H1 (cell line): ENCODE measurements around the gene FOXN3. TPM values are rescaled to one million over a fixed set of nuclear protein-coding genes. Genes with fewer than 3 reads are reported as not detected.

Experiments used
- CTCF ChIA-PET: fragments of 300-600 bp; sonication (Branson Sonifier 250); formaldehyde crosslinking; loops from one replicate; lab custom pipeline; 2021; ENCODE audit not compliant: partially characterized antibody; lab: Charles Lee
- POLR2A ChIA-PET: fragments of 300-600 bp; sonication (Branson Sonifier 250); formaldehyde crosslinking; loops from one replicate; lab custom pipeline; 2021; ENCODE audit warnings: inconsistent platforms; ENCODE audit not compliant: partially characterized antibody; lab: Charles Lee
- DNase-seq, 2 experiments: peaks; one replicate each; pipeline versions ENCODE4 v3.0.0 to v3.0.0-alpha.2; 2010 to 2022; ENCODE audit warnings: low spot score in 2 of 2, low read depth in 1 of 2, mixed read lengths in 1 of 2
- FAIRE-seq: peaks from 2 replicates; lab custom pipeline; 2011; peaks lifted over from hg19 to GRCh38; lab: Jason Lieb, UNC
- H2AFZ ChIP-seq: 2 replicates; pipeline ENCODE4 v1.8.1; 2012; ENCODE audit warnings: low read length, inconsistent platforms
- H2AK5ac ChIP-seq: 2 replicates; pipeline ENCODE4 v1.6.1; 2013; ENCODE audit warnings: low read depth, low read length
- H2BK120ac ChIP-seq: replicated peaks from 2 replicates; pipeline ENCODE3; 2013; ENCODE audit warnings: low read depth, low read length, inconsistent platforms
- H2BK12ac ChIP-seq: 2 replicates; pipeline ENCODE4 v1.6.1; 2013; ENCODE audit warnings: low read depth, low read length
- H2BK15ac ChIP-seq: 2 replicates; pipeline ENCODE4 v1.6.1; 2013; ENCODE audit warnings: low read length
- H2BK20ac ChIP-seq: 2 replicates; pipeline ENCODE4 v1.6.1; 2013; ENCODE audit warnings: low read length
- H2BK5ac ChIP-seq: 2 replicates; pipeline ENCODE4 v1.6.1; 2013; ENCODE audit warnings: low read depth, low read length
- H3K14ac ChIP-seq: 2 replicates; pipeline ENCODE4 v1.6.1; 2013; ENCODE audit warnings: inconsistent platforms; ENCODE audit not compliant: insufficient read length
- H3K18ac ChIP-seq: 2 replicates; pipeline ENCODE4 v1.6.1; 2013; ENCODE audit warnings: low read length; ENCODE audit errors: extremely low read depth
- H3K23ac ChIP-seq: 2 replicates; pipeline ENCODE4 v1.6.1; 2013; ENCODE audit warnings: inconsistent platforms; ENCODE audit not compliant: insufficient read length
- H3K23me2 ChIP-seq: 2 replicates; pipeline ENCODE4 v1.6.1; 2013; ENCODE audit warnings: low read depth, low read length
- H3K27ac ChIP-seq: 2 replicates; pipeline ENCODE4 v1.6.1; 2011; ENCODE audit warnings: low read depth, low read length, inconsistent platforms
- H3K27me3 ChIP-seq, 4 experiments: replicated peaks in 1 of 4; 1 replicate in 1 of 4; 2 replicates in 3 of 4; pipeline versions ENCODE4 v1.6.1 to v1.8.1; 2011 to 2013; ENCODE audit warnings: low read length in 3 of 4, mild to moderate bottlenecking in 3 of 4, inconsistent platforms in 2 of 4, mixed read lengths in 2 of 4, moderate library complexity in 1 of 4; ENCODE audit not compliant: control insufficient read depth in 3 of 4, insufficient read depth in 3 of 4; ENCODE audit errors: extremely low read depth in 1 of 4
- H3K36me3 ChIP-seq, 4 experiments: 2 replicates each; pipeline versions ENCODE4 v1.6.1 to v1.8.1; 2011 to 2013; ENCODE audit warnings: mild to moderate bottlenecking in 4 of 4, low read length in 3 of 4, moderate library complexity in 2 of 4, control low read depth in 1 of 4, inconsistent platforms in 1 of 4; ENCODE audit not compliant: insufficient read depth in 4 of 4, control insufficient read depth in 2 of 4
- H3K4ac ChIP-seq: replicated peaks from 2 replicates; pipeline ENCODE3; 2013; ENCODE audit warnings: low read length, low read depth, mixed read lengths, inconsistent platforms; ENCODE audit not compliant: insufficient read length
- H3K4me1 ChIP-seq, 4 experiments: replicated peaks in 1 of 4; 1 replicate in 1 of 4; 2 replicates in 3 of 4; pipeline versions ENCODE4 v1.6.1 to v1.8.1; 2011 to 2013; ENCODE audit warnings: low read length in 3 of 4, inconsistent platforms in 2 of 4, mixed read lengths in 1 of 4; ENCODE audit not compliant: insufficient read depth in 4 of 4, control insufficient read depth in 3 of 4
- H3K4me2 ChIP-seq, 2 experiments: 2 replicates each; pipeline versions ENCODE4 v1.6.1 to v1.8.1; 2011 to 2013; ENCODE audit warnings: low read depth in 2 of 2, low read length in 2 of 2, control low read depth in 1 of 2, inconsistent platforms in 1 of 2, mild to moderate bottlenecking in 1 of 2; ENCODE audit not compliant: insufficient read depth in 1 of 2
- H3K4me3 ChIP-seq, 4 experiments: fragments of 200-600, 300-600 bp in 1 of 4; sonication (generic), shearing (Covaris generic), sonication (Bioruptor Twin) in 1 of 4; 2 replicates each; pipeline versions ENCODE4 v1.5.1 to v1.8.1; 2011 to 2016; ENCODE audit warnings: low read length in 4 of 4, low read depth in 3 of 4, control low read depth in 2 of 4, inconsistent platforms in 2 of 4, mild to moderate bottlenecking in 2 of 4, mixed read lengths in 1 of 4, moderate library complexity in 1 of 4; ENCODE audit not compliant: insufficient read depth in 2 of 4; ENCODE audit errors: extremely low read depth in 1 of 4
- H3K56ac ChIP-seq: replicated peaks from 2 replicates; pipeline ENCODE3; 2013; ENCODE audit warnings: low read depth, mild to moderate bottlenecking, mixed read lengths, low read length, inconsistent platforms; ENCODE audit not compliant: insufficient read length
- H3K79me1 ChIP-seq: 2 replicates; pipeline ENCODE4 v1.6.1; 2013; ENCODE audit warnings: low read depth, low read length, control low read depth
- H3K79me2 ChIP-seq, 2 experiments: 2 replicates each; pipeline versions ENCODE4 v1.6.1 to v1.8.1; 2012 to 2013; ENCODE audit warnings: low read length in 2 of 2, mild to moderate bottlenecking in 2 of 2, inconsistent platforms in 1 of 2; ENCODE audit not compliant: insufficient read depth in 2 of 2, control insufficient read depth in 1 of 2
- H3K9ac ChIP-seq, 4 experiments: replicated peaks in 1 of 4; 1 replicate in 1 of 4; 2 replicates in 3 of 4; pipeline versions ENCODE4 v1.6.1 to v1.8.1; 2011 to 2013; ENCODE audit warnings: low read depth in 3 of 4, low read length in 3 of 4, control low read depth in 2 of 4, mild to moderate bottlenecking in 2 of 4, moderate library complexity in 2 of 4, inconsistent platforms in 1 of 4; ENCODE audit errors: extremely low read depth in 1 of 4
- H3K9me3 ChIP-seq, 2 experiments: 2 replicates each; pipeline versions ENCODE4 v1.6.1 to v1.8.1; 2012 to 2013; ENCODE audit warnings: mild to moderate bottlenecking in 2 of 2, moderate library complexity in 2 of 2, control low read depth in 1 of 2, inconsistent platforms in 1 of 2, low read depth in 1 of 2, low read length in 1 of 2, mixed read lengths in 1 of 2; ENCODE audit not compliant: insufficient read depth in 2 of 2
- H4K20me1 ChIP-seq, 2 experiments: replicated peaks in 1 of 2; 2 replicates each; pipeline versions ENCODE3 to v1.8.1; 2011 to 2013; ENCODE audit warnings: inconsistent platforms in 2 of 2, low read length in 2 of 2, mild to moderate bottlenecking in 1 of 2; ENCODE audit not compliant: insufficient read depth in 2 of 2, control insufficient read depth in 1 of 2
- H4K5ac ChIP-seq: 2 replicates; pipeline ENCODE4 v1.6.1; 2013; ENCODE audit warnings: low read length, low read depth, mixed read lengths, inconsistent platforms; ENCODE audit not compliant: insufficient read length
- H4K8ac ChIP-seq: 2 replicates; pipeline ENCODE4 v1.8.0; 2013; ENCODE audit warnings: mild to moderate bottlenecking, moderate library complexity, low read length, inconsistent platforms; ENCODE audit not compliant: insufficient read depth; ENCODE audit errors: extremely low read depth
- H4K91ac ChIP-seq: replicated peaks from 2 replicates; pipeline ENCODE3; 2013; ENCODE audit warnings: low read length, mixed read lengths, inconsistent platforms; ENCODE audit not compliant: insufficient read length
- KDM4A ChIP-seq: IDR thresholded peaks from one replicate; pipeline ENCODE4 v1.7.1; 2012; ENCODE audit warnings: low read depth, mild to moderate bottlenecking, moderate library complexity, low read length, inconsistent platforms; ENCODE audit not compliant: severe bottlenecking
- MAFK ChIP-seq: IDR thresholded peaks from 2 replicates; pipeline ENCODE4 v1.6.1; 2012; ENCODE audit warnings: low read depth, mild to moderate bottlenecking, improper control_type of control experiment, low read length
- WGBS, 2 experiments: shearing (Covaris generic) in 1 of 2; methylation state at CpG; one replicate each; pipeline versions ENCODE4 v1.1.6 to v1.1.7; 2013 to 2015; ENCODE audit warnings: low lambda C conversion rate in 2 of 2, mixed read lengths in 2 of 2, inconsistent platforms in 1 of 2, low coverage in 1 of 2, missing lambda C conversion rate in 1 of 2; ENCODE audit not compliant: insufficient replicate concordance in 2 of 2, insufficient coverage in 1 of 2, insufficient read length in 1 of 2; ENCODE audit errors: extremely low coverage in 1 of 2, missing lambda C conversion rate in 1 of 2; 5-methylcytosine and 5-hydroxymethylcytosine counted together
- polyA plus RNA-seq, 7 experiments: library from polyadenylated mRNA; depleted of rRNA in 3 of 7; stranded (reverse) in 5 of 7; unstranded in 2 of 7; fragments of >200 nt in 5 of 7; fragments of 200-250 nt in 2 of 7; gene quantifications; 1 replicate in 5 of 7; 2 replicates in 1 of 7; 4 replicates in 1 of 7; pipeline versions ENCODE4 v1.2.1 to v1.2.3, GENCODE V29; 2011 to 2013; ENCODE audit warnings: missing spikeins in 2 of 7, mixed read lengths in 2 of 7
- total RNA-seq: library from RNA; stranded (reverse); fragmentation: NEBNext Ultra II Directional; extraction: Animal tissue kit (Norgen Biotek cat#: 25700); gene quantifications from 2 replicates; pipeline ENCODE4 v1.2.1, GENCODE V29; 2021

FOXN3 gene
- total and polyA plus RNA-seq, 2 of the 8 experiments (the other 6 are each of a cell fraction or from before 2014, with no cell fraction given) = 52.6 to 178 TPM

GRCh38 chr14:89343356-89343755, 73.7 kb downstream of the FOXN3 start:
- DNase-seq (no peak), FAIRE-seq (no peak)
- H3K4me1 ChIP-seq = peaks cover 4 to 24% (median 16%) of the 10 kb centered on the region in 4 experiments
- no peaks in the 10 kb centered on the region for H3K23me2 ChIP-seq
- H2BK20ac ChIP-seq = no peak overlapping the region
- no peak overlapping the region for H2BK15ac ChIP-seq
- CTCF ChIA-PET = interaction anchor here (1.3 to 2.0 kb wide), 2 partner anchors 35 to 48 kb away, joined by 3 to 4 read pairs; no protein-coding TSS in a partner anchor
- H3K18ac ChIP-seq = no peak overlapping the region
- H3K9ac ChIP-seq = no peak overlapping the region
- no peak overlapping the region for H3K56ac ChIP-seq
- H4K8ac ChIP-seq = no peak overlapping the region
- no peak overlapping the region for H2BK12ac ChIP-seq
- no peak overlapping the region for H3K4ac ChIP-seq
- H4K20me1 ChIP-seq = peaks cover 1 to 2% of the 10 kb centered on the region in 2 experiments
- H3K9me3 ChIP-seq = no peaks in the 10 kb centered on the region; a peak in 1 of 4 replicates
- no peak overlapping the region for H2BK120ac ChIP-seq
- WGBS, 2 experiments = 100% methylated on average over 2 of the region's 2 CpGs; no CpG with 5 or more reads in 1 of the 2 experiments
- TF ChIP-seq KDM4A (no peak), MAFK (peak; percentile 100)
- H2BK5ac ChIP-seq = no peak overlapping the region
- POLR2A ChIA-PET = interaction anchor here (1.8 kb wide), 1 partner anchor 14 kb away, joined by 4 read pairs; no protein-coding TSS in a partner anchor
- H3K36me3 ChIP-seq = peaks cover 0 to 30% (median 15%) of the 10 kb centered on the region in 4 experiments; a peak in 6 of 8 replicates
- no peak overlapping the region for H2AFZ ChIP-seq
- H4K5ac ChIP-seq = no peak overlapping the region
- no peak overlapping the region for H4K91ac ChIP-seq
- no peaks in the 10 kb centered on the region for H3K27me3 ChIP-seq
- no peak overlapping the region for H2AK5ac ChIP-seq
- no peak overlapping the region for H3K4me3 ChIP-seq
- H3K79me1 ChIP-seq = peaks cover 5% of the 10 kb centered on the region; the same call in 1 of the 2 replicates
- H3K14ac ChIP-seq = no peak overlapping the region
- H3K79me2 ChIP-seq = peaks cover 0 to 98% of the 10 kb centered on the region in 2 experiments; a peak in 3 of 4 replicates
- H3K23ac ChIP-seq = no peak overlapping the region
- no peak overlapping the region for H3K27ac ChIP-seq
- no peak overlapping the region for H3K4me2 ChIP-seq
